Measurements from ENCODE around the gene COP1.
"Not testable (repeated sequence)": the region's sequence is repeated elsewhere in the genome, so short reads cannot be mapped to it uniquely, and the experiment has no call there.

DNA sequence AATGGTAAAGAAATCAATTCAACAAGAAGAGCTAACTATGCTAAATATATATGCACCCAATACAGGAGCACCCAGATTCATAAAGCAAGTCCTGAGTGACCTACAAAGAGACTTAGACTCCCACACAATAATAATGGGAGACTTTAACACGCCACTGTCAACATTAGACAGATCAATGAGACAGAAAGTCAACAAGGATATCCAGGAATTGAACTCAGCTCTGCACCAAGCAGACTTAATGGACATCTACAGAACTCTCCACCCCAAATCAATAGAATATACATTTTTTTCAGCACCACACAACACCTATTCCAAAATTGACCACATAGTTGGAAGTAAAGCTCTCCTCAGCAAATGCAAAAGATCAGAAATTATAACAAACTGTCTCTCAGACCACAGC lies 212.4 kb downstream of the COP1 start:
- TF ChIP-seq, protein P1, sequence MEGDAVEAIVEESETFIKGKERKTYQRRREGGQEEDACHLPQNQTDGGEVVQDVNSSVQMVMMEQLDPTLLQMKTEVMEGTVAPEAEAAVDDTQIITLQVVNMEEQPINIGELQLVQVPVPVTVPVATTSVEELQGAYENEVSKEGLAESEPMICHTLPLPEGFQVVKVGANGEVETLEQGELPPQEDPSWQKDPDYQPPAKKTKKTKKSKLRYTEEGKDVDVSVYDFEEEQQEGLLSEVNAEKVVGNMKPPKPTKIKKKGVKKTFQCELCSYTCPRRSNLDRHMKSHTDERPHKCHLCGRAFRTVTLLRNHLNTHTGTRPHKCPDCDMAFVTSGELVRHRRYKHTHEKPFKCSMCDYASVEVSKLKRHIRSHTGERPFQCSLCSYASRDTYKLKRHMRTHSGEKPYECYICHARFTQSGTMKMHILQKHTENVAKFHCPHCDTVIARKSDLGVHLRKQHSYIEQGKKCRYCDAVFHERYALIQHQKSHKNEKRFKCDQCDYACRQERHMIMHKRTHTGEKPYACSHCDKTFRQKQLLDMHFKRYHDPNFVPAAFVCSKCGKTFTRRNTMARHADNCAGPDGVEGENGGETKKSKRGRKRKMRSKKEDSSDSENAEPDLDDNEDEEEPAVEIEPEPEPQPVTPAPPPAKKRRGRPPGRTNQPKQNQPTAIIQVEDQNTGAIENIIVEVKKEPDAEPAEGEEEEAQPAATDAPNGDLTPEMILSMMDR (IDR thresholded peaks at IDR 0.05) = not testable (repeated sequence)
- TF ChIP-seq POLR2A (IDR thresholded peaks at IDR 0.05) = not testable (repeated sequence)
